CD4-positive, alpha-beta T cell treated with Interferon gamma for 1 hour (primary cell): ENCODE measurements around the gene TMEM52.

Experiments
- DNase-seq: peaks from one replicate; pipeline ENCODE4 v3.0.0-alpha.2; 2020

Gene TMEM52

DNA sequence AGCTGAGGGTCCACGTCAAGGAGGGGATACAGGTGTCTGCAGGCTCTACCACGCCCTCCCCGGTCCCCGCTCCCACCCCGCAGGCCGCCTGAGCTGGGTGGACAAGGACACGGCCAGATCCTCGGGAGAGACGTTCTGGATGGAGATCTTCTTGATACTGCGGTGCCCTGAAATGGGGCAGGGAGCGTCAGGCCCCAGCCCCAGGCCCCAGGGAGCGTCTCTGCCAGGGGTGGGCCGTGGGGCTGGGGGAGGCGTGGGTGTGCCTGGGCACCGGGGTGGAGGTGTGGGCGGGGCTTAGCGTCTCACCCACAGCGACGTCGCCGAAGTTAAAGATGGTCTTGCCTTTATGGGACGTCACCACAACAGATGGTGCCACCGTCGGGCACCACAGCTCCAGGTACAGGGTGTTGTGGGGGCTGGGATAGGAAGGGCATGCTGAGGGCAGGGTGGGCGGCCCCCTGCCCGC, 7.3 kb upstream of the TMEM52 start:
- DNase-seq = no peak

DNA sequence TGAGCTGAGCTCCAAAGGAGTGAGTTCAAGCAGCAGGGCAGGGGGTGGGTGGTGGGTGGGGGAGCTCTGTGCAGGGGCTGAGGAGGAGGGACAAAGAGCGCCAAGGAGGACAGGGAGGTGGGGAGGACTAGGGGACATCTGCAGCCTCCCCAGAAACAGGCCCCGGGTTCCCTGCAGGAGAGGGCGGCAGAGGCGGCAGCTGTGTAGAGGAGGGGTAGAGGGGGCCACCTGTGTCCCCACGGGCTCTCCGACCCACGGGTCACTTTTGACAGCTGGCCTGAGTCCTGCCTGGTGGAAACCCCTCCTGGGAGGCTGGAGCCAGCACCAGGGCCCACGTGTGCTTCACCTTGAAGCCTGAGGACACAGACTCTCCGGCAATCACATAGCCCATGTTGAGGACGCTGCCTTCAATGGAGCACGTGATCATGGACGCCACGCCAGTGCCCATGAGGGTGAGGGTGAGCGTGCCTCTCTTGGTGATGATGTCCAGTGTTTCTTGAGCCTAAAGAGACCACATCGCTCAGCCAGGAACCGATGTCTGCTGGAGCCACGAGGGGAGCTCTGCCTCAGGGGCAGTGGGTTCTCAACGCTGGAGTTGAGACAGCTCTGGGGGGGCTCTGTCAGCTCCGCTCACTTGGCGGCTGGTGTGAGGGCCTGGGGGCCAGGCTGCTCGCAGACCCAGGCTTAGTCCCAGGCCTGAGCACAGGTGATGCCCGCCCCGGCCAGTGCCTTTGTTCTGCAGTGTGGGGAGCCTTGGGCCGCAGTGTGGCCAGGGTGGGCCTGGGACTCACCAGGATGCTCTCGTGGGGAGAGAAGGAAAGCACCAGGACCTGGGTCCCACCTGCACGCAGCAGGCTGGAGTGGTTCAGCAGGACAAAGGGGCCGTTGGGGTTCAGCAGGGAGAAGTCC, 6.6 kb upstream of the TMEM52 start:
- DNase-seq = no peak

GRCh38 chr1:1924849-1925248, 5.8 kb upstream of the TMEM52 start:
- no peak for DNase-seq

DNA sequence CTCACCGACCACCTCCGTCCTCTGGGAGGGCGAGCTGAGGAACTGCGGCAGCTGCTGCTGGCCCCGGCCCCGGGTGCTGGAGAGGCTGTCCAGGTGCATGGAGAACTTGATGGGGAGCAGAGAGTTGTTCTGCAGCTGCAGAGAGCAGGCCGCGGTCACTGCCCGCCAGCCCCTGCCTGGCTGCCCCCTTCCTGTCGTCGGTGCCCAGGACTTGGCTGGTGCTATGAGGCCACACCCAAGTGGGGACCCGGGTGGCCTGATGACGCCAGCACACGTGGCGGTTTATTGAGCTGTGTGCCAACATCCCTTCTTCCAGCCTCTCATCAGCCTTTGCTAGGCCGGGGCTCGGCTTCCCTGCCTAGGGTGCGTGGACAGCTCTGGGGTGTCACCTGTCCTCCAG, 5.3 kb upstream of the TMEM52 start:
- DNase-seq = no peak

- DNase-seq = no peak
Observed at GRCh38 chr1:1922956-1923833, 4.1 kb upstream of the TMEM52 start.

GRCh38 chr1:1922702-1922955, 3.5 kb upstream of the TMEM52 start:
- no peak for DNase-seq

DNA sequence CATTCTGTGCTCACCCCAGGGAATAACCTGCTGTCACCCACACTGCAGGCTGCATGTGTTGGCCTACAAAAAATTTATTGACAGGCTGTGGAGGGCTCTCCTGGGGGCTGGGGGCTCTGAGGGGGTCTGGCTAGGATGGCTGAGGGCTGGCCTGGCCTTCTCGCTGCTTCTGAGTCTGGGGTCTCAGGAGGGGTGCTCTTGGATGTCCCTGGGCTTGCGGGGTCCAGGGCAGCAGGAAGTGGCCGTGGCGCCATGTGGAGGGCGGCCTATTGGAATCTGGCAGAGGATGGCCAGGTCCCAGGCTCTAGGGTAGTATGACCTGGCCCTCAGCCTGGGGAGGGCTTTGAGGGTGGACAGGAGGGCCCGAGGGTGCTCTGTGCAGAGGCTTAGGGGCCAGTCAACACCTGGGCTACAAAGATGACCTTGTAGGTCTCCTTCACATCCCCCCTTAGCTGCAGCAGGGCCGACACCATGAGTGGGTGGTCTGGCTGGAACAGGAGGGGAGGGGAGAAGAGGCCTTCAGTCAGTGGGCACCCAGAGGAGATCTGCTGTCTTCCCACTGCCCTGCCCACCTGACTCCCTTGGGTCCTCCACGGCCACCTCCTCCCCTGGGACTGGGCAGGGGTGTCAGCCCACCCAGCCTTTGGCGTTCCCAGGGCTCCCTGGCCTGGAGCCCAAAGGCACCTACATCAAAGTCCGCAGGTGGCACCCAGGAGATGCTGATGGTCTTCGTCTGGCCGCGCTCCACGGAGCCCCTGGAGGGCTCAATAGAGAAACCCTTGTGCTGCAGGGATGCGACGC, 3.0 kb upstream of the TMEM52 start:
- no peak for DNase-seq

DNA sequence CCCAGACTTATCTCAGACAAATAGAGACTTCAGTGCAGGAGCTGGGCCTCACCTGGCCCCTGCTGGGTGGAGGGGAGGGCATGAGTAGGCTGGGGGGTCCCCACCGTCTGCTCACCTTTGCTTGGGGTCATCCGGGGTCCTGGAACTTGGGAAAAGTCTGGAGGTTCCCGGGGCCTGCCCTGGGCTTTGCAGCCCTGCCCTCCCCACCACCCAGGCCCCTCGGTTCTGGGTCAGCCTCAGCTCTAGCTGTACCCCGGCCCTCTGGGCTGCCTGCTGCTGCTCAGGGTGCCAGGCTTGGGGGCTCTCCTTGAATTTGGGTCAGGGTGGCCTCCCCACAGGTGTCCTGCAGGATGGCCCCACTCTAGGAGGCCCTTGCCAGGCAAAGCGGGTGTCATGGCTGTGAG, 2.4 kb upstream of the TMEM52 start:
- no peak for DNase-seq

GRCh38 chr1:1920608-1921458, 1.8 kb upstream of the TMEM52 start:
- DNase-seq = no peak

DNA sequence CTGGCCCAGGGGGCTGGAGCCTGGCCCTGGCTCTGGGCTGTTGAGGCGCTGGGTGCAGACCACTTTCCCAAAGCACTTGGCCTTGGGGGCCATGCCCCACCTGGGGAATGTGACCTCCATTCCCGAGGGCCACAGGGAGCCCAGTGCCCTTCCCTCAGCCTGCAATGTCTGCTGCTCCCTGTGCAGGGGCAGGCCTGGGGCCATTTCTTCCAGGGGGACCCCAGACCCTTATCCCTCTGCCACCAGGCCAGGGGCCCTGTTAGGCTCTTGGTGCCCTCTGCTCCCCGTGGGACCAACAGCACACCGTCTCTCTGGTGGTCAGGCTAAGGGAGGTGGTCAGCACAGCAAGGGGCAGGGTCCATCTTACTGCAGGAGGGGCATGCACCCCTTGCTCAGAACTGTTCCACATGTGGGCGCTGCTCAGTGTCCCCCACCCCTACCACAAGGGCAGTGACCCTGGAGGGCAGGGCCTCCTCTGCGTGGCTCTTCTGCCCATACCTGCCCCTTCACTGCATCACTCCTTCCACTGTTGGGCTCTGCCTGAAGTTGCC, 1.1 kb upstream of the TMEM52 start:
- DNase-seq = no peak

GRCh38 chr1:1919304-1920056, 401 bp upstream of the TMEM52 start:
- peak; percentile 99 for DNase-seq

- DNase-seq = no peak
Observed at GRCh38 chr1:1917995-1918900, 831 bp downstream of the TMEM52 start.

DNA sequence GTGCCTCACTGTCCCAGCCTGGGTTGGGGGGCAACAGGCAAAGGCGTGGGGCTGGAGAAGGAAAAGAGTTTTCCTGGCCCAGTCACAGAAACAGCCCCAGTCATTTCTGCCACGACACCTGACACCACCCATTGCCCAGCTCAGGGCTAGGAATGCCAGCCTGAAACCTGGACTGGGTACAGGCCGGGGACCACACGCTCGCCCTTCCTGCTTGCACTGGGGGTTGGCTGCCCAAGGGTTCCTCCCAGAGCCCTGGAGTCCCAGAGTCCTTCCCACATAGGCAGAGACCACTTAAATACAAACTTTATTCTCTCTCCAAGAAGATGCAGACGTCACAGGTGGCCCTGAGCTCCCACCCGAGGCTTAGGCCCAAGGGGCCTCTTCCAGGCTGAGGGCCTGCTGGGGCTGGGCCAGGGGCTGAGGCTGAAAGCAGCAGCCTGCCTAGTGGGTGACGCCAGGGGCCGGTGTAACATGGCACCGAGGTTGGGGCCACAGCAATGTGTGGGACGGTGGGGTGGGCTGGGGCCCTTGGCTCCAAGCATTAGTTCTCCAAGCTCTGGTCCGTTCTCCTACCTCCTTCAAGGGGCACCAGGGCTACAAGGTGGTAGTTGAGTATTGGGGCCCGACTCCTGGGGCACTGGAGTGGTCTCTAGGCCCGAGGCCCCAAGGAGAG, 1.6 kb downstream of the TMEM52 start:
- no peak for DNase-seq

DNA sequence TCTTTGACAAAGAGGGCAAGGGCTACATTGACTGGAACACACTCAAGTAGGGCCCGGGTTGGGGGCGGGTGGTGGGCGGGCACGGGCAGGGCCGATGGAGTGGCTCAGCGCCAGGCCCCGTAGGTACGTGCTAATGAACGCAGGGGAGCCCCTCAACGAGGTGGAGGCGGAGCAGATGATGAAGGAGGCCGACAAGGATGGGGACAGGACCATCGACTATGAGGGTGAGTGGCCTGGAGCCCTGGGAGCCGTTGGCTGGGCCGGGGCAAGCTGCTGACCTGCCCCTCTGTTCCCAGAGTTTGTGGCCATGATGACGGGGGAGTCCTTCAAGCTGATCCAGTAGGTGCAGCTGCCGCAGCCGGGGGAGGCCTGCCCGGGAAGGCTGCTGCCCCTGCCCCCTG, 2.2 kb downstream of the TMEM52 start:
- DNase-seq = no peak

DNA sequence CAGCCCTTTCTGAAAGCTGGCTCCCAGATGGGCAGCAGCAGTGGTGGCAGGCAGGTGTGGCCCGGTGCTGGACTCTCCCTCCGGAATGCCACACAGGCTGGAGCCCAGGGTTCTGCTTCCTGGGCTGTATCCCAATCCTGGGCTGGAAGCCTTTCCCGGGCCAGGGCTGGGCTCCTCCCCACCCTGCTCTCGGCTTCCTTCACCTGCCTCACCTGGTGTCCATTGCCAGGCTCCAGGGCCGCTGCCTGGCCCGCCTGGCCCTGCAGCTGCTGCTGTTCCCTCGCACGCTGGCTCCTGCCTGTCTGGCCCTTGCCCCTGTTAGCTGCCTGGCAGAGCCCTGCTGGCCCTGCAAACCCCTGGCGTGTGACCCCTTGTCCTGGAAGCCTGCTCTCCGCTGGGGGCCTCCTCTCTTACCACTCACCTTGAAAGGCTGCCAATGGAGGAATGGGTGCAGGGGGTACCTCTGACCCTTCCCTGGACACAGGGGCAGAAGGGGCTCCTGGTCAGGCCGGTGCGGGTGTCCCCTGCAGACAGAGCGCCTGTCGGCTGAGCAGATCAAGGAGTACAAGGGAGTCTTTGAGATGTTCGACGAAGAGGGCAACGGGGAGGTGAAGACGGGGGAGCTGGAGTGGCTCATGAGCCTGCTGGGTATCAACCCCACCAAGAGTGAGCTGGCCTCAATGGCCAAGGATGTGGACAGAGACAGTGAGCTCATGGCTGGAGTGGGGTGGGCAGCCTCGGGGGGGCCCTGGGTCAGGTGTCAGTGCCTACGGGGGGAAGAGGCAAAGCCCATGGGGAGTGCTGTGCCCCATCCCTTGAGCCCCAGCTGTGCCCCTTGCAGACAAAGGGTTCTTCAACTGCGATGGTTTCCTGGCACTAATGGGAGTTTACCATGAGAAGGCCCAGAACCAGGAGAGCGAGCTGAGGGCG, 2.9 kb downstream of the TMEM52 start:
- no peak for DNase-seq

- no peak for DNase-seq
Observed at GRCh38 chr1:1914971-1915692, 3.9 kb downstream of the TMEM52 start, which contains the start of gene CALML6. CALML6 (plus strand) TSS chr1:1915260; CDS start chr1:1915281, 21 bp downstream.
